MCF 10A (cell line): ENCODE results near the gene AMZ1. TPM values are rescaled to one million over a fixed set of nuclear protein-coding genes. Genes with fewer than 3 reads are reported as not detected.

Experiments used
- BruUV-seq: library from RNA; stranded (reverse); fragments of 400-500 nt; replicated peaks from 2 replicates; lab custom pipeline; 2021; lab: Mats Ljungman, UMichigan
- CTCF ChIA-PET: fragments of 300-600 bp; sonication (Branson Sonifier 250); formaldehyde crosslinking; extraction: SDS; loops from one replicate; lab custom pipeline; 2021; ENCODE audit warnings: antibody characterized with exemption, inconsistent platforms; lab: Yijun Ruan, JAX
- POLR2A ChIA-PET: fragments of 300-600, 350-650 bp; sonication (Branson Sonifier 250); formaldehyde crosslinking; extraction: SDS; loops from one replicate; lab custom pipeline; 2020; ENCODE audit warnings: antibody characterized with exemption, inconsistent platforms; lab: Yijun Ruan, JAX
- DNase-seq: peaks from one replicate; pipeline ENCODE4 v3.0.0-alpha.2; 2018; ENCODE audit not compliant: unreplicated experiment
- H3K27ac Mint-ChIP-seq: one replicate; pipeline ENCODE4 v1.8.0; 2022; ENCODE audit warnings: mild to moderate bottlenecking, low read depth, mixed read lengths; ENCODE audit not compliant: unreplicated experiment
- H3K27me3 Mint-ChIP-seq: one replicate; pipeline ENCODE4 v1.8.0; 2022; ENCODE audit warnings: mixed read lengths; ENCODE audit not compliant: insufficient read depth, unreplicated experiment
- H3K36me3 Mint-ChIP-seq: one replicate; pipeline ENCODE4 v1.8.0; 2022; ENCODE audit warnings: mild to moderate bottlenecking, moderate library complexity, mixed read lengths; ENCODE audit not compliant: insufficient read depth, unreplicated experiment
- H3K4me1 Mint-ChIP-seq: one replicate; pipeline ENCODE4 v1.8.0; 2022; ENCODE audit warnings: mixed read lengths; ENCODE audit not compliant: insufficient read depth, unreplicated experiment
- H3K4me3 Mint-ChIP-seq: one replicate; pipeline ENCODE4 v1.8.0; 2022; ENCODE audit warnings: mild to moderate bottlenecking, moderate library complexity, mixed read lengths; ENCODE audit not compliant: unreplicated experiment
- H3K9me3 Mint-ChIP-seq: one replicate; pipeline ENCODE4 v1.8.0; 2022; ENCODE audit warnings: mixed read lengths; ENCODE audit not compliant: unreplicated experiment
- intact Hi-C: fragments of 100-400 bp; cut with micrococcal nuclease; formaldehyde crosslinking; loops from 2 replicates; pipeline ENCODE4 v1.14.1; 2022
- total RNA-seq: library from RNA; stranded (reverse); gene quantifications from 2 replicates; pipeline ENCODE4 v1.2.3, GENCODE V29; 2022
- TF ChIP-seq, protein P1 (sequence below): fragments of 200-600 bp; IDR thresholded peaks from one replicate; pipeline ENCODE4 v1.8.0; 2022; ENCODE audit warnings: antibody characterized with exemption, mild to moderate bottlenecking; ENCODE audit not compliant: unreplicated experiment

AMZ1 gene
- total RNA-seq, 1 experiment from 2014 or later, result not detected

DNA sequence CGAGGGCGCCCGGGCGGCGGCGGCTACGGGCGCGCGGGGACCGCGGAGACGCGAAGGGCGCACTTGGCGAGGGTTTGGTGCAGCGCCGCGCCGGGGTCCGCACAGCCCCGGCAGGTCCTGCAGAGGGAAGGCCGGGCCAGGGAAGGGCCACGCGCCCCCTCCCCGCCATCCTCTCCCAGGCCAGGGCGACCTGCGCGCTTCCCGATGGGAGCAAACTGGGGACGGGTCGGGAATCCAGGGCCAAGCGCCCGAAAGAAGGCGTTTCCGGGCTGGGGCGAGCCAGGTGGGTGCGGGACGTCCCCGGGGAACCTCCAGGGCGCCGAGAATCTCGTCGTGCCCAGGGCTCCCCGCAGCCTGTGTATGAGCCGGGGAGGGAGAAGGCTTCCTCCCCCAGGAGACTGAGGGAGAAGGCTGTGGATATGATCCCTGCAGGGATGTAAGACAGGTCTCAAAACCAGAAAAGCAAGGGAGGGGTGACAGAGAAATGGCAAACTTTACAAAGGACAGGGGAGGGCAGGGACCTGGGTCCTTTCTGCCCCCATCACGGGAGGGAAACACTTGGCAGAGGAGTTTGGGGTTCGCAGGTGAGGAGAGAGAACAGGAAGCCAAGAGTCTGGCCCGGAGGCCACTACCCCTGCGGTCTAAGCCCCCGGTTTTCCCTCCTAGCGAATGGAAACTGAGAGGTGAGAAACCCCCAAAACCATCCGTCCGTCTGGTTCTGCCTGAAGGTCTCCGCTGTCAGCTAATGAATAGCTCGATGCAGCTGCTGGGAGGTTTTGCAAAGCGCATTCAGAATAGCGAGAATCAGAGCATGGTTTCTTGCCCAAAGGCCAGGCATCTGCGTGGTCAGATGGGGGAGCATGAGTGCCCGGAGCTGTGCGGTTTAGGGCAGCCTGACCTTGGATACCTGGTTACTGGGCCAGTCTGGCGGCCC, 674 bp downstream of the AMZ1 start:
- TF ChIP-seq, protein P1, sequence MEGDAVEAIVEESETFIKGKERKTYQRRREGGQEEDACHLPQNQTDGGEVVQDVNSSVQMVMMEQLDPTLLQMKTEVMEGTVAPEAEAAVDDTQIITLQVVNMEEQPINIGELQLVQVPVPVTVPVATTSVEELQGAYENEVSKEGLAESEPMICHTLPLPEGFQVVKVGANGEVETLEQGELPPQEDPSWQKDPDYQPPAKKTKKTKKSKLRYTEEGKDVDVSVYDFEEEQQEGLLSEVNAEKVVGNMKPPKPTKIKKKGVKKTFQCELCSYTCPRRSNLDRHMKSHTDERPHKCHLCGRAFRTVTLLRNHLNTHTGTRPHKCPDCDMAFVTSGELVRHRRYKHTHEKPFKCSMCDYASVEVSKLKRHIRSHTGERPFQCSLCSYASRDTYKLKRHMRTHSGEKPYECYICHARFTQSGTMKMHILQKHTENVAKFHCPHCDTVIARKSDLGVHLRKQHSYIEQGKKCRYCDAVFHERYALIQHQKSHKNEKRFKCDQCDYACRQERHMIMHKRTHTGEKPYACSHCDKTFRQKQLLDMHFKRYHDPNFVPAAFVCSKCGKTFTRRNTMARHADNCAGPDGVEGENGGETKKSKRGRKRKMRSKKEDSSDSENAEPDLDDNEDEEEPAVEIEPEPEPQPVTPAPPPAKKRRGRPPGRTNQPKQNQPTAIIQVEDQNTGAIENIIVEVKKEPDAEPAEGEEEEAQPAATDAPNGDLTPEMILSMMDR, result no peak
- Mint-ChIP-seq H3K9me3 (no peaks in the 10 kb centered on the region), H3K4me1 (peaks cover 5% of the 10 kb centered on the region), H3K36me3 (no peaks in the 10 kb centered on the region), H3K4me3 (no peak overlapping the region), H3K27me3 (peaks cover 11% of the 10 kb centered on the region), H3K27ac (no peak overlapping the region)
- no TSS peak for BruUV-seq
- ChIA-PET POLR2A (no interaction called here), CTCF (interaction anchor here (1.1 kb wide), 1 partner anchor 22 kb away, joined by 3 read pairs; no protein-coding TSS in a partner anchor)
- intact Hi-C loops, result no loop called here
- DNase-seq, result no peak

DNA sequence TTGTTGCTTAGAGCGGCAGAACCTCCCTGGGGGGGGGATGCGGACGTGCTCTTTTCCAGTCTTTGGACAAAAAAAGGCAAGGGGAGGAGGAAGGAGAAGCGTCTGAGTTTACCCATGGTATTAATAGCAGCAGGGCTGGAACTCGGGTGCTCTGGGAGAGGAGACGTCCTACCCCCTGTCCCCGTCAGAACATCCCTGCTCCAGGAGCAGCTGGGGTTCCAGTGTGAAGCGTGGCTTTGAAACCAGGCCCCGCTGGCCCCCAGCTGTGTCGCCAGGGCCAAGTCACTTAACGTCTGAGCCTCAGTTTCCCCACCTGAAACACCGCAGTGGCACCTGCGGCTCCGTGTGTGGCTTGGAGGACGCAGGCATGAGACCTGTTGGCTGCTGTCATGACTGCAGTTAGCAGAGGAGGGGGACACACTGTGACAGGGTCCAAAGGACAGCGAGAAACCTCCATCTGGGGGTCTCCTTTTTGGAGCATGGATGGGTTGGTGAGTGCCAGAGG, 1.4 kb downstream of the AMZ1 start:
- intact Hi-C loops, result no loop called here
- CTCF ChIA-PET, result interaction anchor here (0.6 to 1.1 kb wide), 2 partner anchors 21 to 68 kb away, joined by 3 read pairs; no protein-coding TSS in a partner anchor
- Mint-ChIP-seq H3K9me3 (no peaks in the 10 kb centered on the region), H3K4me1 (peaks cover 5% of the 10 kb centered on the region), H3K27me3 (peaks cover 11% of the 10 kb centered on the region), H3K4me3 (no peak overlapping the region), H3K27ac (no peak overlapping the region), H3K36me3 (no peaks in the 10 kb centered on the region)
- TF ChIP-seq, protein P1, result no peak
- BruUV-seq, result no TSS peak
- POLR2A ChIA-PET, result no interaction called here
- no peak for DNase-seq

- Mint-ChIP-seq H3K9me3 (no peaks in the 10 kb centered on the region), H3K36me3 (no peaks in the 10 kb centered on the region), H3K4me1 (peaks cover 5% of the 10 kb centered on the region), H3K4me3 (no peak overlapping the region), H3K27me3 (peaks cover 11% of the 10 kb centered on the region), H3K27ac (no peak overlapping the region)
- POLR2A ChIA-PET, result no interaction called here
- DNase-seq, result no peak
- TF ChIP-seq, protein P1, result no peak
- CTCF ChIA-PET, result interaction anchor here (0.5 to 1.1 kb wide), 8 partner anchors 9 to 255 kb away, joined by 3 to 7 read pairs (median 3); no protein-coding TSS in a partner anchor
- intact Hi-C loops, result no loop called here
- BruUV-seq, result no TSS peak
Measured at GRCh38 chr7:2689951-2690705, 2.1 kb downstream of the AMZ1 start.
